Activated T-helper 17 cell treated with anti-CD3 and anti-CD28 coated beads, Interleukin-2, amount 50 U/mL, for 72 hours (primary cell): Measurements from ENCODE around the gene CTBP1. TPM values are rescaled to one million over a fixed set of nuclear protein-coding genes. Genes with fewer than 3 reads are reported as not detected.
"Not testable (repeated sequence)": the region's sequence is repeated elsewhere in the genome, so short reads cannot be mapped to it uniquely, and the experiment has no call there.

Source experiments
- ATAC-seq: fragments of 150-1000 bp; cut with Tn5 transposase; replicated peaks from 2 replicates; pipeline ENCODE4 v1.10.0; 2021; ENCODE audit warnings: mild to moderate bottlenecking, moderate library complexity
- H3K27ac Mint-ChIP-seq: one replicate; pipeline ENCODE4 v1.8.0; 2022; ENCODE audit warnings: mixed read lengths
- H3K27me3 Mint-ChIP-seq: one replicate; pipeline ENCODE4 v1.8.0; 2022; ENCODE audit warnings: mixed read lengths
- H3K36me3 Mint-ChIP-seq: one replicate; pipeline ENCODE4 v1.8.0; 2022; ENCODE audit warnings: low read depth, mild to moderate bottlenecking, mixed read lengths
- H3K4me1 Mint-ChIP-seq: one replicate; pipeline ENCODE4 v1.8.0; 2022; ENCODE audit warnings: mixed read lengths
- H3K4me3 Mint-ChIP-seq: one replicate; pipeline ENCODE4 v1.8.0; 2022; ENCODE audit warnings: mild to moderate bottlenecking, mixed read lengths
- H3K9me3 Mint-ChIP-seq: one replicate; pipeline ENCODE4 v1.8.0; 2022; ENCODE audit warnings: mixed read lengths
- total RNA-seq, 2 donors: library from RNA; stranded (reverse); gene quantifications; one replicate each; pipeline ENCODE4 v1.2.3, GENCODE V29; 2022

CTBP1 gene
- total RNA-seq, 2 donors from 2014 or later, result 117 to 173 TPM

DNA sequence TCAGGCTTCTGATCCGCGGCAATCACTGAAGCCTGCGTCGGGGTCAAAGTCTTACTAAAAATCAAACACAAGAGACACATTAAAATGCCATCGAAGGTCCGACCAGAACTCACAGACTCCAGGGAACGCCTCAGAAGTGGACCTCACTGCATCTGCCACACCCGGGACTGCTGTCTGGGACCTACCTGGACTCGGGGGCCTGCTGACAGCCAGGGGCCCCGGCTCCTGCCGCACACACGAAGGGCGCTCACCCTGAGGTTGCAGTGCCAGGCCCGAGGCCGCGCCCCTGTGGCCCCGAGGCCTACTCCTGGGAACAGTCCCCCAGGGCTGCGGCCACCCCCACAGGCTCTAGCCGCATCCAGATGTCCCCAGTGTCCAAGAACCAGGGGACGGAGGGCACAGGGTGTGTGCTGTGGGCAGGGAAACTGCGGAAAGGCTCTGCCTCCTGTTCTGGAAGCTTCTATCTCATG is 7.4 kb downstream of the CTBP1 start:
- H3K27me3 Mint-ChIP-seq, result no peaks in the 10 kb centered on the region
- no peaks in the 10 kb centered on the region for H3K9me3 Mint-ChIP-seq
- ATAC-seq, result no peak
- no peak overlapping the region for H3K4me3 Mint-ChIP-seq
- H3K4me1 Mint-ChIP-seq, result peaks cover 7% of the 10 kb centered on the region
- H3K36me3 Mint-ChIP-seq, result peaks cover 40% of the 10 kb centered on the region
- H3K27ac Mint-ChIP-seq, result no peak overlapping the region

DNA sequence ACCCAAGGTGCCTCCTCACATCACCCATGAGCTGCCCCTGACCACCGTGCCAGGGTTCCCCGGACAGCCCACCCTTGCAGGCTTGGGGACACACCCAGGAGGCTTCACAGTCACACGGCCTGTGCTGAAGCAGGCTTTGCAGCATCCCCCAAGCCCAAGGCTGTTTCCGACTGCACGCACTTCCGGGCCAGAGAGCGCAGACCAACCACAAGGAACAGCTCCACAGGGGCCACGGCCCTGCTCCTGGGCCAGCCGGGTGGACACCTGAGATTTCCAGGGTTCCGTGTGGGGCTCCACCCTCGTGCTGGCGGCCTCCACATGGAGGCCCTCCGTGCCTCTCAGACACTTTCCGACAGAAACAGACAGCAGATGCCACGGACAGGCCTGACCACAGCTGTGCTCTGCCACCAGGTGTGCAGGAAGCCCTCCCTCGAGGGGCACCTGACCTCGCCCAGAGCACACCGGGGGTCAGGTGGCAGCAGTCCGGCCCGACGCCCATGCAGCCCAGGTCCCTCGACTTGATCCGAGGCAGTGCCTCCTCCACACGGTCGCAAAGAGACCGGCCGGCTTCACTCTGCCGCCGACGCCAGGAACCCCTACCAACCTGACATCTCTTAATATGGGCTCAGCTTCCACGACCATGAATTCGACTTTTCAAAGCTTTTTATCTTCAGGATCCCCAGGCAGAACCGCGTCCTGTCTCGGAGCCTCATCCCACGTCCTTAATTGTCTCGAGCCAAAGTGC is 8.0 kb downstream of the CTBP1 start:
- Mint-ChIP-seq H3K27me3 (no peaks in the 10 kb centered on the region), H3K27ac (no peak overlapping the region), H3K4me3 (no peak overlapping the region), H3K36me3 (peaks cover 40% of the 10 kb centered on the region), H3K9me3 (no peaks in the 10 kb centered on the region), H3K4me1 (peaks cover 7% of the 10 kb centered on the region)
- ATAC-seq, result no peak

DNA sequence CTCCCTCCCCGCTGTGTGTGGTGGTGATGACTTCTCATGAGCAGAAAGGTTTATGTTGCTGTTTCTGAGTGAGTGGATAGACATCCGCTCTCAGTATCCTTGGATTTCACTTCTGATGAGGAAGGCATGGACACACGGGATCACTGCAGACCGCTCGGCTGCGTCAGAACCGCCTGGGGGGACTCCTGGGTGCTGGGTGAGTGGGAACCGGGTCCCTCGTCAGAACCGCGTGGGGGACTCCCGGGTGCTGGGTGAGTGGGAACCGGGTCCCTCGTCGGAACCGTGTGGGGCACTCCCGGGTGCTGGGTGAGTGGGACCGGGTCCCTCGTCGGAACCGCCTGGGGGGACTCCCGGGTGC is 9.0 kb downstream of the CTBP1 start:
- H3K27ac Mint-ChIP-seq, result no peak overlapping the region
- peaks cover 7% of the 10 kb centered on the region for H3K4me1 Mint-ChIP-seq
- H3K27me3 Mint-ChIP-seq, result no peaks in the 10 kb centered on the region
- peaks cover 50% of the 10 kb centered on the region for H3K36me3 Mint-ChIP-seq
- ATAC-seq, result no peak
- H3K9me3 Mint-ChIP-seq, result no peaks in the 10 kb centered on the region
- no peak overlapping the region for H3K4me3 Mint-ChIP-seq

DNA sequence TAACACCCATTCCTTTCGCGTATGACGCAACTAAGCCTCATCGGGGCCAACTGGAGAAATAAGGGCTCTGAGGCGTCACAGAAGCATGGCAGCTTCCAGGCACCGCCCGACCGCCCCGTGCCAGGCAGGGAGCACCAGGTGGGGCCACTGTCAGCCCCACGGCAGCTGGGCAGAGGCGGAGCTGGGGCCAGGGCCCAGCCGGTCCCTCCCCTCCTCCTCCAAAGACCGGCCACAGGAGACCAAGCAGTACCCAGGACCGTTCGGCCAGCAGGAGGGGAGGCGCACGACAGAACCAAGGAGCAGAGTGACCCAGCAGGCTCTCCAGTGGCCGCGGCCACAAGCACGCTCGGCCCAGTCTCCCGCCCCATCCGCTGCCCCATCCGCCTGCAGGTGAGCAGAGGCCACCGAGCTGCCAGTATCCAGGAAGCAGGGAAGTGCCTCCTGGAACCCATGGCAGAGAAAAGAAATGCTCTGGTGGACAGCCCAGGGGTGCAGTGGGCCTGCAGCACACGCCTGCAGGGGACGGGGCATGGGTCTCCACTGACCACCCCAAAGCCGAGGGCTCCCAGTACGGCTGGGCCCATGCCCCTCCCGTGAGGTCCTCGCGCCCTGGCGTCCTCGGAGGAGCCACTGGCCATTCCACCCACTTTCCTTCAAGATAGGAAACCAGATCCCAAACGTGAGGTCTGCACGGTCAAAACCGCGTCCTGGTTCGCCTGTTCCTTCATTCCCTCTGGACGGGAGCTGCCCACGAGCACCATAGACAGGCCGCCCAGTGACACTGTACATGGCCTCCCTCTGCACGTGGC is 9.6 kb downstream of the CTBP1 start:
- peaks cover 7% of the 10 kb centered on the region for H3K4me1 Mint-ChIP-seq
- H3K27ac Mint-ChIP-seq, result no peak overlapping the region
- no peak overlapping the region for H3K4me3 Mint-ChIP-seq
- ATAC-seq, result no peak
- no peaks in the 10 kb centered on the region for H3K9me3 Mint-ChIP-seq
- no peaks in the 10 kb centered on the region for H3K27me3 Mint-ChIP-seq
- peaks cover 56% of the 10 kb centered on the region for H3K36me3 Mint-ChIP-seq

DNA sequence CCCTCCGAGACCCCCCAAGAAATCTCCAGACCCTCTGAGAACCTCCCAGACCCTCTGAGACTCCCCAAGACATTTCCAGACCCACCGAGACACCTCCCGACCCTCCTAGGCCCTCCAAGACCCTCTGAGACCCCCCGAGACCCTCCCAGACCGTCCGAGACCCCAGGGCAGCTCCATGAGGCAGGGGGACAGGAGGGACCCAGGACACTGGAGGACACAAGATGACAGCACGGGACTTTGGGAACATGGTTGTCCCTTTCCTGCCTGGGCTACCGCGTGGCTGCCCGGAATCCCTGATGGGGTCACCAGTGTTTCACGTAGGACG is 10.3 kb downstream of the CTBP1 start:
- ATAC-seq, result no peak
- Mint-ChIP-seq H3K9me3 (no peaks in the 10 kb centered on the region), H3K4me1 (peaks cover 7% of the 10 kb centered on the region), H3K27me3 (no peaks in the 10 kb centered on the region), H3K36me3 (peaks cover 63% of the 10 kb centered on the region), H3K4me3 (no peak overlapping the region), H3K27ac (no peak overlapping the region)

DNA sequence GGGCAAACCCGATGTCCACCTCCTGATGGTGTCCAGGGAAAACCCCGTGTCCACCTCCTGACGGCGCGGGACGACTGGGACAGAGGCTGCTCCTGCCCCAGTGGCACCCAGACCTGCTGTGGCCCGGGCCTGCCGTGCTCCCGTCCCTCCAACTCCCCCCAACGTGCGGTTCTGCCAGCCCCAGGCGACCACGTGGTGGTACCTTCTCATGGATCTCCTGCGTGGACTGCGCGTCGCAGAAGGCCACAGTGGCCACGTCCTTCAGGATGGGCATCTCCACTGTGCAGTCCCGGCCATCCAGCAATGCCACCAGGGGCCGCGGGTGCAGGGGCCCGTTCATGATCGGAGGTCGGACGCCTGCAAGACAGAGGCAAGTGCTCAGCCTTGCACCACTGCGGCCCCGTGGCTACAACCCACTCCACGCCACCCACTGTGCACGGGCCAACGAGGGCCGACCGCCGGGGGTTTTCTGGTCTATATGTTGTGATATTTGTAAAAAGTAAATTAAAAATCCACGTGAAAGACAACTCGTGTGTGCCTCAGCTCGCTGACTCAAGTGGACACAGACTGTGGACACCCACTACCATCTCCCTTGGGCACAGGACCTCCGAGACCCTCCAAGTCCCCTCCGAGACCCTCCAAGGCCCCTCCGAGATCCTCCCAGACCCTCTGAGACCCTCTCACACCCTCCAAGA is 10.8 kb downstream of the CTBP1 start:
- no peak overlapping the region for H3K27ac Mint-ChIP-seq

DNA sequence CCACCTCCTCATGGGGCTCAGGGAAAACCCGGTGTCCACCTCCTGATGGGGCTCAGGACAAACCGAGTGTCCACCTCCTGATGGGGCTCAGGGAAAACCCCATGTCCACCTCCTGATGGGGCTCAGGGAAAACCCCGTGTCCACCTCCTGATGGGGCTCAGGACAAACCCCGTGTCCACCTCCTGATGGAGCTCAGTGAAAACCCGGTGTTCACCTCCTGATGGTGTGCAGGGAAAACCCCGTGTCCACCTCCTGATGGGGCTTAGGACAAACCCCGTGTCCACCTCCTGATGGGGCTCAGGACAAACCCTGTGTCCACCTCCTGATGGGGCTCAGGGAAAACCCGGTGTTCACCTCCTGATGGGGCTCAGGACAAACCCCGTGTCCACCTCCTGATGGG is 11.7 kb downstream of the CTBP1 start:
- not testable (repeated sequence) for H3K27ac Mint-ChIP-seq, H3K27me3 Mint-ChIP-seq, ATAC-seq, H3K4me3 Mint-ChIP-seq, H3K9me3 Mint-ChIP-seq, H3K4me1 Mint-ChIP-seq
- peaks cover 69% of the 10 kb centered on the region for H3K36me3 Mint-ChIP-seq

More for the DNA sequence above, 10.8 kb downstream of the CTBP1 start:
- Mint-ChIP-seq H3K36me3 (peaks cover 67% of the 10 kb centered on the region), H3K9me3 (no peaks in the 10 kb centered on the region), H3K4me1 (peaks cover 7% of the 10 kb centered on the region), H3K27me3 (no peaks in the 10 kb centered on the region), H3K4me3 (no peak overlapping the region)
- no peak for ATAC-seq

DNA sequence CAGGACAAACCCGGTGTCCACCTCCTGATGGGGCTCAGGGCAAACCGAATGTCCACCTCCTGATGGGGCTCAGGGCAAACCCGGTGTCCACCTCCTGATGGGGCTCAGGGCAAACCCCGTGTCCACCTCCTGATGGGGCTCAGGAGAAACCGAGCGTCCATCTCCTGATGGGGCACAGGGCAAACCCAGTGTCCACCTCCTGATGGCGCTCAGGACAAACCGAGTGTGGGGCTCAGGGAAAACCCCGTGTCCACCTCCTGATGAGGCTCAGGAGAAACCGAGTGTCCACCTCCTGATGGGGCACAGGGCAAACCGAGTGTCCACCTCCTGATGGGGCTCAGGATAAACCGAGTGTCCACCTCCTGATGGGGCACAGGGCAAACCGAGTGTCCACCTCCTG is 12.1 kb downstream of the CTBP1 start:
- not testable (repeated sequence) for H3K9me3 Mint-ChIP-seq, ATAC-seq, H3K27ac Mint-ChIP-seq, H3K27me3 Mint-ChIP-seq, H3K4me1 Mint-ChIP-seq, H3K4me3 Mint-ChIP-seq
- H3K36me3 Mint-ChIP-seq, result peaks cover 73% of the 10 kb centered on the region

DNA sequence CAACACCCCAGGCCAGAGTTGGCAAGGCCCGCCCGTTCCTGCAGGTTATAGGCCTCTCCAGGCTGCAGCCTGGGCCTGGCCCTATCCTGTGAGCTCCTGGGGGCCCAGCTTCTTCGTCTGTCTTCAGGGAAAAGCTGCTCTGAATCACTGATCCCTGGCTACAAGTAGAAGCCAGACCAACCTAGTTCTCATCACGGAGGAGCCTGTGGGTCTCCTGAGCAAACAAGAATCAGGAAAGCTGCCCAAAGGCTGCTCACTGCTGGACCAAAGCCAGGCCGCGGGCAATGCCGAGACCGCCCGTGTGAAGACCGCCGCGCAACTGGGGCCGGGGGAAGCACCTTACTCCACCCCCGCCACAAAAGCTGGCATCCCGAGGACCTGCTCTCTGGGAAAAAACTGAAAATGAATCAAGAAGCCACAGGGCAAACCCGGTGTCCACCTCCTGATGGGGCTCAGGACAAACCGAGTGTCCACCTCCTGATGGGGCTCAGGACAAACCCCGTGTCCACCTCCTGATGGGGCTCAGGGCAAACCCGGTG is 12.8 kb downstream of the CTBP1 start:
- Mint-ChIP-seq H3K36me3 (peaks cover 77% of the 10 kb centered on the region), H3K27me3 (no peaks in the 10 kb centered on the region), H3K4me3 (no peak overlapping the region), H3K4me1 (no peaks in the 10 kb centered on the region), H3K27ac (no peak overlapping the region), H3K9me3 (no peaks in the 10 kb centered on the region)
- no peak for ATAC-seq

DNA sequence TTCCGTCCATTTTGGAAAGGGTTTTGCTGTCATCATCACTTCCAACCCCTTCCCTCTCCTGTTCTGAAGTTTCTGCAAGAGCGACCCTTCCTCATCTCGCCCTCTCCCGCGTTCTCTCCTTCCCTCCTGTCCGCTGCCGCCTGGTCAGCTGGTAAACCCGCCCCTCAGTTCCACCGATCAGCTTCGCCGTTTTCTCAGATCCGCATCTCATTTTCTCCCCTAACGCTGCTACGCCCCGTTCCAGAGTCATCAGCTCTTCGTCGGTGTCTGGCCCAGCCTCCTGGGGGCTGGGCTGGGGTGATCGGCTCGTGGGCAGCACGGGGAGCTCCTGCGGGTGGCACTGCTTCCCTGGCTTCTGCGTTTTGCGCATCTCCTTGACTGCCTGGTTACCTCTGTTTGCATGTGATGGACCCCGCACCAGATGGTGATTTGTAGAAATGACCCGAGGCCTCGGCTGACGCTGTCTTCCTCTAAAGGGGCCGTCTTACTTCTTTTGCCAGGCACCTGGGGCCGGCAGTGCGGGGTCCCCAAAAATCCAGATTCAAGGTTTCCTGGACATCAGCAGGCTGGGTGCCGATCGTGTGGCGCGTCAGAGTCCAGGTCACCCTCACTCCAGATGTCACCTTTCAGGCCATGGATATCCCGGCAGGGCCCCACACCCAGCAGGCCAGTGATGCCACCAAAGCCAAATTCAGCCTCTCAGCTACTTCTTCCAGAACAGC is 13.4 kb downstream of the CTBP1 start:
- no peaks in the 10 kb centered on the region for H3K4me1 Mint-ChIP-seq
- no peaks in the 10 kb centered on the region for H3K27me3 Mint-ChIP-seq
- no peak for ATAC-seq
- H3K27ac Mint-ChIP-seq, result no peak overlapping the region
- no peaks in the 10 kb centered on the region for H3K9me3 Mint-ChIP-seq
- no peak overlapping the region for H3K4me3 Mint-ChIP-seq
- peaks cover 76% of the 10 kb centered on the region for H3K36me3 Mint-ChIP-seq

DNA sequence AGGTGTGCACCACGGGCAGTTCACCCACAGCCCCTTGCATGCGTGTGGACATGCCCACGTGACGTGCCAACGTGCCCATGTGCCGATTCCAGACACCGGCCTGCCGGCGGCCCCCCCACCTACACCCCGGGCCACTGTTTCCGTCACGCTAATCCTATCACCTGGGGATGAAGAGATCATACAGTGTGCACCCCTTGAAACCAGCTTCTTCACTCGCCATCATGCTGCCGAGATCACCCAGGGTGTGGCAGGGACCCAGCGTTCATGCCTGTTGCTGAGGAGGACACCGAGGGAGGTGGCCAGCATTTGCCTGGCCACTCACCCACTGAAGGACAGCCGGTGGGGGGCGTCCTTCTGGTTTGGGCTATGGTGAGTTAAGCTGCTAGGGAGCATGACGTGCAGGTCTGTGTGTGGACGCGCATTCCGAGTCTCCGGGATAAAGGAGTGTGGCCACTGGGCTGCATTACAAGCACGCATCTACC is 14.1 kb downstream of the CTBP1 start:
- Mint-ChIP-seq H3K27ac (no peak overlapping the region), H3K27me3 (no peaks in the 10 kb centered on the region), H3K9me3 (no peaks in the 10 kb centered on the region), H3K4me3 (no peak overlapping the region), H3K4me1 (no peaks in the 10 kb centered on the region), H3K36me3 (peaks cover 77% of the 10 kb centered on the region)
- no peak for ATAC-seq

DNA sequence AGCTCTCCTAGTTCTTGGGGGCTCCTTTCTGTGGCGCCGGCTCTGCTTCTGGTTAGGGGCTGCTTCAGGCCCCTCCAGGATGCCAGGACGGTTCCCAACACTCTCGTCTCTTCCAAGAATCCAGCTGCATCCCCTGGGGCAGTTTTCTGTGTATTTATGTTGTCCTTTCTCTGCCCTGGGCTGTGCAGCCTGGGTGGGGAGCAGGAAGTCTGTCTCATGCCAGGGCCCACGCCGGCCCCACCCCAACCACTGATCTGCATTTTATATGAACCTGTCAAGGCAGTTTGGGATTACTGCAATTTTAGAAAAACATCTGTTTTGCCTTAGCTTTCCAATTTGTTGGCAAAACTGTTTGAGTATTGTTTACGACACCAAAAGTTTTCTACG is 14.6 kb downstream of the CTBP1 start:
- no peaks in the 10 kb centered on the region for H3K9me3 Mint-ChIP-seq
- no peaks in the 10 kb centered on the region for H3K4me1 Mint-ChIP-seq
- H3K27me3 Mint-ChIP-seq, result no peaks in the 10 kb centered on the region
- ATAC-seq, result no peak
- H3K36me3 Mint-ChIP-seq, result peaks cover 80% of the 10 kb centered on the region
- no peak overlapping the region for H3K27ac Mint-ChIP-seq
- H3K4me3 Mint-ChIP-seq, result no peak overlapping the region

DNA sequence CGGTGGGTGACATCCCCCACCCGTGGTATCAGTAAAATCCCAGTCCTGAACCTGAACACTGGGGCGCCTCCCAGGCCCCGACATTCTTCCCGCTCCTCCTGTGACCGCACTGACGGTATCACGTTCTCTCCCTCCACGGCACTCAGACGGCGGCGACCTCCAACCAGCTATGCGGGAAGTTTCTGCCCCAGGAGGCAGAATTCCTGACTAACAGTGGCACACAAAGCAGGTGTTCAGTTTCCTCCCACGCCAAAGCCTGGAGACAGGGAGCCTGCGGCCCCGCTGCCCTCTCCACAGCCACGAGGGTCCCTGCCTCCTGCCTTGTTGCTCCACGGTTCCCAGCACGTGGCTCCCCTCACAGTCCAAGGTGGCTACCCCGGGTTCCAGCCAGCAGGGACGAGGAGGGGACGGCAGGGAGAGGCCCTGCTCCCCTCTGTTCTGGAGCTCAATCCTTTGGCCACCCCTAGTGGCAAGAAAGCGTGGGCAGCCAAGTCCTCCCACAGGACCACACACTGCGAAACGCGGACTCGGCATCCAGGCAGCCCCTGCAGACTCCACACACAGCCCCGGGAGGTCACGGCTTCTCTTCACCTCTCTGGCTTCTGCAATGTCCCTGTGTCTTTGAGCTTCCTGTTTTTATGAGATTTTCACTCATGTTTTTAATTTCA is 15.2 kb downstream of the CTBP1 start:
- ATAC-seq, result no peak
- Mint-ChIP-seq H3K27me3 (no peaks in the 10 kb centered on the region), H3K4me1 (no peaks in the 10 kb centered on the region), H3K4me3 (no peak overlapping the region), H3K36me3 (peaks cover 77% of the 10 kb centered on the region), H3K9me3 (no peaks in the 10 kb centered on the region), H3K27ac (no peak overlapping the region)
